SH-SY5Y (cell line): ENCODE data around the gene BLOC1S5.

ENCODE experiments used
- GATA2 ChIP-seq: IDR thresholded peaks from 2 replicates; pipeline ENCODE4 v1.6.1; 2011; ENCODE audit warnings: mild to moderate bottlenecking, low read depth, low read length
- GATA3 ChIP-seq: IDR thresholded peaks from 2 replicates; pipeline ENCODE4 v1.6.1; 2011; ENCODE audit warnings: low read depth, mild to moderate bottlenecking, low read length, moderate library complexity

- no peak for TF ChIP-seq GATA2
- TF ChIP-seq GATA3: no peak
Observed at GRCh38 chr6:7996538-7997111, 67.6 kb downstream of the BLOC1S5 start.
